Fibroblast of pulmonary artery (primary cell): ENCODE results near the gene NBPF10.
"Not testable (repeated sequence)": the region's sequence is repeated elsewhere in the genome, so short reads cannot be mapped to it uniquely, and the experiment has no call there.

Experiments used
- DNase-seq: peaks from one replicate; pipeline ENCODE4 v3.0.0-alpha.2; 2010; ENCODE audit warnings: low read depth
- H3K4me3 ChIP-seq: replicated peaks from 2 replicates; pipeline ENCODE4 v1.5.1; 2011; ENCODE audit warnings: low read depth, mild to moderate bottlenecking, control low read depth, low read length, moderate library complexity

Gene NBPF10

DNA sequence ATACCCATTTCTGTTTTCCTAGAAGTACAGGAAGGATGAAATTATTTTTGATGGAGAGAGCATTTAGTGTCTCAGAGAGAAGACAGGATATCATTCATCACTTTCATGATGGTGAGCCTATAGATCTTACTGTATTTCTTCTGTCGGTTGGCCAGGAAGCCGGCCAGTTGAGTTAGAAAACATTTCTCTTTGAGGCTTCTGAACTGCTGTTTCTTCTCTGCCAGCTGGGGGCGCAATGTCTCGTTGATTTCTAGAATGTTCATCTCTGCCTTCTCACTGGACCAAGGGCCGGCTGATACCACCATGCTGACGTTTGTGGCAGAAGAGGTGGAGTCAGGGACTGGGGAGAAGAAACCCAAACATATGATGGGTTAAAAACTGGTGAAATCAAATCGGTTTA lies at the start of gene NBPF10:
Gene NBPF10 (minus strand): TSS at position 340 of the 400 bp plus-strand sequence. CDS start 35 bp downstream, at position 305.
- DNase-seq: not testable (repeated sequence)

GRCh38 chr1:146174531-146174930 lies 29.9 kb upstream of the NBPF10 start:
- not testable (repeated sequence) for H3K4me3 ChIP-seq, DNase-seq

More for the DNA sequence above, at the start of gene NBPF10:
- not testable (repeated sequence) for H3K4me3 ChIP-seq

DNA sequence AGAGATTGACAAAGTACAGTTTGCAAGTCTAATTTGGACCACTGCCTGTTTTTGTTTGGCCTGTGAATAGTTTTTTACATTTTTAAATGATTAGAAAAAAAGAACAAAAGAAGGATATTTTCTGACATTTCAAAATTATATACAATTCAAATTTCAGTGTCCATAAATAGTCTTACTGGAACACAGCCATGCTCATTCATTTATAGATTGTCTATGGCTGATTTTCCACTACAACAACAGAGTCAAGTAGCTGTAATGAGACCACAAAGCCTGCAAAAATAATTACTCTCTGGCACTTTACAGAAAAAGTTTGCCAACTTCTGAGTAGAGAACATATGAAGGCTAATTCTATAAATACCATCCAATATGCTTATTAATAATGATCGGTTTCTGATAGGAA lies 23.1 kb upstream of the NBPF10 start:
- H3K4me3 ChIP-seq, DNase-seq: not testable (repeated sequence)

GRCh38 chr1:146167273-146167672 lies 22.7 kb upstream of the NBPF10 start:
- DNase-seq, H3K4me3 ChIP-seq: not testable (repeated sequence)
